NCI-H226 (cell line): ENCODE results near the gene CRCP.
"Not testable (repeated sequence)": the region's sequence is repeated elsewhere in the genome, so short reads cannot be mapped to it uniquely, and the experiment has no call there.

ENCODE experiments used
- DNase-seq: peaks from one replicate; pipeline ENCODE4 v3.0.0-alpha.2; 2015

The CRCP gene

DNA sequence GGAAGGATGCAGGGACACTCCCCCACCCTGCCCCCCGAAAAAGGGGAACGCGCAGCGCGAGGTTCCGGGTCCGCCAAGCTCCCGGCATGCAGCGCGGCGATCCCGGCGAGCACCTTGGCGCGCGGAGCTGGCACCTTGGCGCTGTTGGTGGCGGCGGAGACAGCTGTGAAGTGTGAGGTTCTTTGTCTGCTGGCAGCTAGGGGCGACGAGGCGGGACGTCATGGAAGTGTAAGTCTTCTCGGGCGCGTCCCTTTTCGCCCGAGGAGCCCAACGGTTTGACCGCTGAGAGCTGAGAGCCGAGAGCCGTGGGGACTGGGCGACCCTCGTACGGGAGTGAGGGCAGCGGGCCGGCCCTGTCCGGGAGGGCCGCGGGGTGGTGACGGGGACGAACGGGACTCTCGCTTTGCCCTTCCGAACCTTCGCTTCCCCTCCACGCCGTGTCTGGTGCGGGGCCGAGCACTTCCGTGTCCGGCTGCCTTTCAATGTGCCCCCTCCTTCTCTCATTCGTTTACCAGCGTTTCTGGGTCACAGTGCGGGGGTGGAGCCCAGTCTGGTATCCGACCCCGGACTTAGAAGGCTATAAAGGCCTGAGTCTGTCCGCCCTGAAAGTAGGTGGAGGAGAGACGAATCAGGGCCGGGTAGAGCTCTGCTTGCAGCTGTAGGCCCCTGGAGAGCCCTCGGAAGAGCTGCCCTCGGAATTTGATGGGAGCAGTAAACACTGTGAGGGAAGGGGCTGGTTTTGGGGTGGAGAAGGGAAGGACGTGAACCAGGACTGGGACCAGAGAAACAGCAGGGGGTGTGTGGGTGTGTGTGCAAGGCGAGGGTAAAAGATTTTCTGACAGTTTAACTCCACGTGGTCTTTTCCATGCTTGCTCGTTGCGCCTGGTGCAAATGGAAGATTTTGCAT lies at the start of gene CRCP:
TSS of gene CRCP (plus strand) at position 105 of the 907 bp plus-strand sequence. CDS start at position 221, 116 bp downstream.
- DNase-seq, result peak; percentile 90

DNA sequence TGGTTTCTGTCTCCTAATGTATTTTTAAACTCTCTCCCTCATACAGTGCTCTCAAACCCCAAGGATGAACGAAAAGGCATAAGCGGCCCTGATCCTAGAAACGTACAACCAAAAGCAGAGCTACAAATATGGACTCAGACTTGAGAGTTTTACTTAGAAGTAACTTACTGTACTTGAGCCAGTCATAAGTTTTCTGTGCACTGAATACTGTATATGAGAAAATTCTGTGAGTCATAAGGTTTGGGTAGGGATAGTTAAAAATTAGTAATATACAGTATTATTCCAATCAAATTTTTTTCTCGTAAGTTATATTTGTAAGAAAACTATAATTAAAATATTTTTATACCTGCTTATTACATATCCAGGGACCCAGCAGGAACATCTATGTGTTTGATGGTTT lies 44.9 kb upstream of the CRCP start:
- DNase-seq, result no peak

DNA sequence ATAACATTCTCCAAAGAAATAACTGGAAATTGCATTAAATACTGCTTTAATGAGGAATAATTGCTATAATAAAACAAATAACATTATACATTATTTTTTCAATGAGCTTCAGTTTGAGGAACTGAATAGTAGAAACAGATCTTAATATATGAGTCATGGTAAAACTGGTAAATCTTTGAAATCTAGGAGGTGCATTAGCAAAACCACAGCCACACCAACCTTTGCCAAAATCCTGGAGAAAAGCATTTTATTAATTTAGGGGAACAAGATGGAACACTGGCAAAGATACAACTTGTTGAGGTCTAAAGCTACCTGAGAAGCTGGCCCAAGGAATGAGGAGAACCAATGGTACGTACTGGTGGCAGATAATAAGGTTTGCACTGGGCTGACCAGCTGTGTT lies 44.4 kb upstream of the CRCP start:
- DNase-seq, result no peak

DNA sequence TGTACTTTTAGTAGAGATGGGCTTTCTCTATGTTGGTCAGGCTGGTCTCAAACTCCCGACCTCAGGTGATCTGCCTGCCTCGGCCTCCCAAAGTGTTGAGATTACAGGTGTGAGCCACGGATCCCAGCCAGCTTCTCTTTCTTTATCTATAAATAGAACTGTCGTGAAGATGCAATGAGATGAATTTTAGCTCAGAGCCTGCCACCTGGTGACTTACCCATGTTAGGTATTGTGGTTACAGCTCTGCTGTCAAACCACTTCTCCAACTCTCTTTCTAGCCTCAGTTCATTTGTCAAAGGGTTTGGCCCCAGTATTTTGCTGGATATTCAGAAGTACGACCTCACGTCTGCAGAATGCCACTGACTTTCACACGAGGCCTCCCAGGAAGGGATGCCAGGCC lies 42.4 kb upstream of the CRCP start:
- not testable (repeated sequence) for DNase-seq

DNA sequence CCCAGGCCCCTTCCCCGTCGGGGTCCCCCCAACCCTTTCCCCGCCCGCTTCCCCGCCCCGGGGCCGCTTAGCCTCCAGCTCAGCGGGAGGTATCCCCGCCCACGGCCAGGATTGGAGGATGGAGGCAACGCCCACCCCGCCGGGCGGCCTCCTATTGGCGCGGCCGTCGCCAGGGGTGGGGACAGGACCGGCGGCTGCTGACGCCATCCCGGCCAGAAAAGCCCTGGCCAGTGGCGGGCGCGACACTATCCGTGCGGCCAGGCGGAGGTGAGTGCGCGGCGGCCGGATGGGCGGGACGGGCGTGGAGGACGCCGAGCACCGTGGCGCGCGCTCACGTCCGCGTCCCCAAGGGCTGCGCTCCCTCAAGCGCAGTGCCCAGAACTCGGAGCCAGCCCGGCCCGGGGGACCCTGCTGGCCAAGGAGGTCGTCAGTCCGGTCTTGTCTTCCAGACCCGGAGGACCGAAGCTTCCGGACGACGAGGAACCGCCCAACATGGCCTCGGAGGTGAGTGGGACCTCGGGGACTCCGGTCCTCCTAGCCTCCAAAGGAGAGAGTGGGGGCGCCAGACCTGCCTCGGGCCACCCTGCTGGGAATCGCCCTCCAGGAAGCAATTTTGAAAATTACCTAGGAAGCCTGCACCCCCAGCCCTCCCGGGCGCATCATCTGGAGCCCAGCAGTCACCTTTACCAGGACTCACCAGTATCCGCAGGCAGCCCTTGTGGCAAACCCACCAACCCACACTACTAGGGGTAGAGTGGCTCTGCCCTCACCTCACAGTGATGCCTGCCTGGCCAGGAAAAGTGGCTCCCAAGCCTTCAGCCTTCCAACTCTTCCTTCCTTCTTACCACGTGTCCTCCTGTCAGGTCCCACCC lies 38.8 kb upstream of the CRCP start, which contains the start of gene ASL:
TSS of gene ASL (plus strand) at position 230 of the 872 bp plus-strand sequence. CDS start at position 493, 263 bp downstream.
- DNase-seq, result peak; percentile 88

DNA sequence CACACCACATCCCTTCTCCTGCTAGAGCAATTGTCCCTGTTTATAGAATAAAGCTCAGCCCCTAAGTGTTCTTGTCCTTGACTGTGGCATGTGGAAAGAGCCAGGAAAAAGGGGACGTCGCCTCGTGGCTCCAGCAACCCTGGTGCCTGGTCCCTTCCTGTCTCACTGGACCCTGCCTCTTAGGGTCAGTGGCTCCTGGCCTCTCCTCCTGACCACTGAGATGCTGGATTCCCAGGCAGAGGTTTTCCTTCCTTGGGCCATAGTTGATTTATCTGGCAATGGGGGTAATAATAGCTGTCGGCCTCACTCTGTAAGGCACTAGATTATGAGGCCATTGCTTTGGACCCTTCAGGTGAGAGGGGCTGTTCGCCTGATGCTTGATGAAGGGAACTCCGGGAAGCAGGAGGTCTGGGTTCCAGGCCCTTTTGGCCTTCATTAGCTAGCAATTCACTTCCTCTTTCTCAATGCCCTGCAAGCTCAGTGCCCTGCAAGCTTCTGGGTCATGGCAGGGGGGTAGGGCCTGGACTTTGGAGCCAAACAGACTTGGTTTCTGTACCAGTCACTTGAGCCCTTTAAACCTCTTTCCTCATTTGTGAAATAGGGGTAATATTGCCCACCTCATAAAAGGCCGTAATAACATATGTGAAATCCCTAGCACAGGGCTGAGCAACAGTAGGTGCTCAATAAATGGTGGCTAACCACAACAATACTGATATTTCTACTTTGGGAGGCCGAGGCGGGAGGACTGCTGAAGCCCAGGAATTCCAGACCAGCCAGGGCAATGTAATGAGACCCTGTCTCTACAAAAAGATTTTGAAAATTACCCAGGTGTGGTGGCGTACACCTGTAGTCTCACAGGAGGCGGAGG lies 38.0 kb upstream of the CRCP start:
- no peak for DNase-seq

DNA sequence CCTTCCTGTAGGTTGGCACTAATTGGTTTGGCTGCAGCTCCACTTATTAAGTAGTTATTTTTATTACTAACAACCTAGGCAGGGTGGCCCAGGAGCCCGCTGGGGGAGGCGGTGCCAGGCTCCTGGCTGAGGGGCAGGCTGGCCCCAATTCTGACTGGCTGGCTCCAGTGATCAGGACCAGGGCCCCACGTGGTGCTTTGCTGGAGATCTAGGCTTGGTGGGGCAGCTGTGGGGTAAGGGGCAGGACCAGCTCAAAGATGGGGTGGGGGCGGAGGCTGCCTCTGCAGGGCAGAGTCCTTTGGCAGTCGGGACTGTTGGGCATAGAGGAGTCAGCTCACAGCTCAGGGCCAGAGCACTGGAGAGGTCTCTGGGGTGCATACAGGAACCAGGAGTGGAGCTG lies 36.6 kb upstream of the CRCP start:
- DNase-seq, result no peak

DNA sequence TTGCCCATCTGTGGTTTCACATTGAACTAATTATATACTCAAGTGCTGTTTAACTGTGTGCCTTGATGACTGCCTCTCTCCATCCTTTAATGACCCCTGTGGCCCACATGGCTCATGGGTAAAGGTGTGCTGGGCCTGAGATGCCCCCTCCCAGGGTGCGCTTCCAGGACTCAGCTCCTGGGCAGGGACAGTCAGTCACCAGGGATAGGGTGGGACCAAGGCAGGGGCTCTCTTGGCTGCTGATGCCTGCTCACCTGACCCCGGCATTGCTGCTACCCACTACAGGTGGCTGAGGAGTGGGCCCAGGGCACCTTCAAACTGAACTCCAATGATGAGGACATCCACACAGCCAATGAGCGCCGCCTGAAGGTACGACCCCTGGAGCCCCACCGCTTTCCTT lies 32.6 kb upstream of the CRCP start:
- no peak for DNase-seq

DNA sequence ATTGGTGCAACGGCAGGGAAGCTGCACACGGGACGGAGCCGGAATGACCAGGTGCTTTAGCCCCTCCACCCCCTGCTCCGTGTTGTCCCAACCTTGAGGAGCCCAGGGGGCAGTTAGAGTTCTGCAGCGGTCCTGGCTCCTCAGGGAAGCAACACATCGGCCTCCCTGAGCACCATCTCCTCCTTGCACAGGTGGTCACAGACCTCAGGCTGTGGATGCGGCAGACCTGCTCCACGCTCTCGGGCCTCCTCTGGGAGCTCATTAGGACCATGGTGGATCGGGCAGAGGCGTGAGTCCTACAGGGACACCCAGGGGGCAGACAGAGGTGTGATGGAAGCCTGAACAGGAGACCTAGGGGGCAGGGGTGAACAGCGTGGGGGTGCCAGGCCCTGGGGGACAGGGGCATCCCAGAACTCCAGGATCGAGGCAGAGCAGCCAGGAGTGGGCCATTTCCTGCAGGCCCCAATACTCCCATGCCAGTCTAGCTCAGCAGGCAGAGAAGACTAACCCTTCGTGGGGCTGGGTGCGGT lies 31.7 kb upstream of the CRCP start:
- no peak for DNase-seq

DNA sequence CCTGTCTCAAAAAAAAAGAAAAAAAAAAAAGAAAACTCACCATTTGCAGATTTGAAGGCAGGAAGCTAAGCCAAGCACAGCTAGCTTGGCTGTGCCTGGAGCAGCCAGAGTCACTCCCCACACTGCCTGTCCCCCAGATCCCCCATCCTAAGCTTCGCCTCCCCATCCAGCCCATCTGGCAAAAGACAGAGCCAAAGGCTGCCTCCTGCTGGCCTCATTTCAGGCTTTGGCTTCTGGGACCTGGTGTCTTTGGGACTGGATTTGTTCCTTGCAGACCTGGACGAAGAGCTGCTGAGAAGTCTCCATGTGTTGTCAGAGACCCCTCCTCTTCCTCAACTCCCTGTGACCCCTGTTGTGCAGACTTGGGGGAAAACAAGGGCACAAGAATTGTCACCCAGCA lies 31.0 kb upstream of the CRCP start:
- no peak for DNase-seq

DNA sequence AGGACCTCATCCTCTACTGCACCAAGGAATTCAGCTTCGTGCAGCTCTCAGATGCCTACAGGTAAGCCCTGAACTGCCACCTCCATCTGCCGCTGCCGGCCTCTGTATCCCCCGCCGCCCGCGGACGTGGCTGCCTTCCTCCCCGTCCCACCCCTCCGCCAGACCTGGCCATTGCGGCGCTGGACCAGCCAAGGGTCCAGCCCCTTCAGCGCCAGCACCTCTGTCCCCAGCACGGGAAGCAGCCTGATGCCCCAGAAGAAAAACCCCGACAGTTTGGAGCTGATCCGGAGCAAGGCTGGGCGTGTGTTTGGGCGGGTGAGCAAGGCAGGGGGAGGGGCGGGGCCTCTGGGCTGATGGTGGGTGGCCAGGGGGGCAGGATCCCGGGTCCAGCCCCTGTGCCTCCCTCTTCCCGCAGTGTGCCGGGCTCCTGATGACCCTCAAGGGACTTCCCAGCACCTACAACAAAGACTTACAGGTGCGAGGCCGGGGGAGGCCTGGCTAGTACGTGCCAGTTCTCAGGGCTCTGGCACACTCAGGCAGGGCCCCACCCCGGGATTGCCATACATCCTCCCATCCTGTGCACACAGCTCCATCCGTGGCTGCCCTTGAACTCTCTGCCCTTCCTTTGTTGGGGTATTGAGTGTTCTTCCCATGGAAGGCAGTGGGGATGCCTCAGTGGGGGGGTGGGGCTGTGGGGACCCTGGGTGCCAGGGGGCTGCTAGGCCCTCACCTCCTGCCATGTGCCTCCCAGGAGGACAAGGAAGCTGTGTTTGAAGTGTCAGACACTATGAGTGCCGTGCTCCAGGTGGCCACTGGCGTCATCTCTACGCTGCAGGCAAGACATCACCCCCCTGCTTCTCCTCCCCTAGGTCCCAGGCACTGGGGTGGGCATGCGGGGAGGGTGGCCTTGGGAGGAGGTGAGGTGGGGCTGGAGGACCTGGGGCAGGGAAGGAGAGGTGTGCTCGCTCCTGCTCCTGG lies 25.5 kb upstream of the CRCP start:
- DNase-seq, result no peak

DNA sequence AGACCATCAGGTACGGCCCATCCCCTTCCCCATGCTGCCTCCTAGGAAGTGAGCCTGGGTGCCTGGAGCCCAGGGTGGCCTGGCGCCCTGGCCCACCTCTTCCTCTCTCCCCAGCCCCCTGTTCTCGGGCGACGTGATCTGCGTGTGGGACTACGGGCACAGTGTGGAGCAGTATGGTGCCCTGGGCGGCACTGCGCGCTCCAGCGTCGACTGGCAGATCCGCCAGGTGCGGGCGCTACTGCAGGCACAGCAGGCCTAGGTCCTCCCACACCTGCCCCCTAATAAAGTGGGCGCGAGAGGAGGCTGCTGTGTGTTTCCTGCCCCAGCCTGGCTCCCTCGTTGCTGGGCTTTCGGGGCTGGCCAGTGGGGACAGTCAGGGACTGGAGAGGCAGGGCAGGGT lies 22.0 kb upstream of the CRCP start:
- DNase-seq, result no peak

DNA sequence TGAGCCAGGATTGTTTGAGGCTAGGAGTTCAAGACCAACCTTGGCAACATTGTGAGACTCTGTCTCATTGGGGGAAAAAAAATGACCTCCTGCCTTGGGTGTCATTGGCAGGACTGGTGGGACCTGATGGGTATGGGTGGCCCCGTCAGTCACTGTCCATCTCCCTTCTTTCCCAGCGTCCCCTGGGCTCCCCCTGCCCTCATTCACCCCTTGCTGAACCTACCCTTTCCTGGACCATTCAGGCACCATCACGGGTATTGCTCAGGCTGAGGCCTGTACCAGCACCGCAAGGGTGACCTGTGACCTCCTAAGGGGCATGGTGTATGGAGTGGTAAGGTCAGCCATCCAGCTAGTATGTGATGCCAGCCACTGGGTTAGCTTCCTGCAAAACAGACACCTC lies 19.6 kb upstream of the CRCP start:
- DNase-seq, result no peak

DNA sequence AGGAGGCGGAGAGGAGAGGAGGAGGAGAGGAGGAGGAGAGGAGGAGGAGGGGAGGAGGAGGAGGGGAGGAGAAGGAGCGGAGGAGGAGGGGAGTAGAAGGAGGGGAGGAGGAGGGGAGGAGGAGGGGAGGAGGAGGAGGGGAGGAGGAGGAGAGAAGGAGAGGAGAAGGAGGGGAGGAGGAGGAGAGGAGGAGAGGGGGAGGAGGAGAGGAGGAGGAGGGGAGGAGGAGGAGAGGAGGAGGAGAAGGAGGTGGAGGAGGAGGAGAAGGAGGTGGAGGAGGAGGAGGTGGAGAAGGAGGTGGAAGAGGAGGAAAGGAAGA lies 15.5 kb upstream of the CRCP start:
- no peak for DNase-seq

DNA sequence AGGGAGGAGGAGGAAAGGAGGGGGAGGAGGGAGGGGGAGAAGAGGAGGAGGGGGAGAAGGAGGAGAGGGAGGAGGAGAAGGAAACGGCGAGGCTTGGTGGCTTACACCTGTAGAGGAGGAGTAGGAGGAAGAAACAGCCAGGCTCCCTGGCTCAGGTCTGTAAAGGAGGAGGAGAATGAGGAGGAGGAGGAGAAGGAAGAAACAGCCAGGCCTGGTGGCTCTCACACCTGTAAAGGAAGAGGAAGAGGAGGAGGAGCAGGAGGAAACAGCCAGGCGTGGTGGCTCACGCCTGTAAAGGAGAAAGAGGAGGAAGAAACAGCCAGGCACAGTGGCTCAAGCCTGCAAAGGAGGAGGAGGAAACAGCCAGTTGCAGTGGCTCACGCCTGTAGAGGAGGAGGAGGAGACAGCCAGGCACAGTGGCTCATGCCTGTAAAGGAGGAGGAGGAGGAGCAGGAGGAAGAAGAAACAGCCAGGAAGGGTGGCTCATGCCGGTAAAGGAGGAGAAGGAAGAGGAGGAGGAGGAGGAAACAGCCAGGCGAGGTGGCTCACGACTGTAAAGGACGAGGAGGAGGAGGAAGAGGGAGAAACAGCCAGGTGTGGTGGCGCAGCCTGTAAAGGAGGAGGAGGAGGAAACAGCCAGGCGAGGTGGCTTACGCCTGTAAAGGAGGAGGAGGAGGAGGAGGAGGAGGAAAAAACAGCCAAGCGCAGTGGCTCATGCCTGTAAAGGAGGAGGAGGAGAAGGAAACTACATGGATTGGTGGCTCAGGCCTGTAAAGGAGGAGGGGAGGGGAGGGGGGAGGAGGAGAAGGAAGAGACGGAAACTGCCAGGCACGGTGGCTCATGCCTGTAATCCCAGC lies 14.9 kb upstream of the CRCP start:
- DNase-seq, result peak; percentile 92

DNA sequence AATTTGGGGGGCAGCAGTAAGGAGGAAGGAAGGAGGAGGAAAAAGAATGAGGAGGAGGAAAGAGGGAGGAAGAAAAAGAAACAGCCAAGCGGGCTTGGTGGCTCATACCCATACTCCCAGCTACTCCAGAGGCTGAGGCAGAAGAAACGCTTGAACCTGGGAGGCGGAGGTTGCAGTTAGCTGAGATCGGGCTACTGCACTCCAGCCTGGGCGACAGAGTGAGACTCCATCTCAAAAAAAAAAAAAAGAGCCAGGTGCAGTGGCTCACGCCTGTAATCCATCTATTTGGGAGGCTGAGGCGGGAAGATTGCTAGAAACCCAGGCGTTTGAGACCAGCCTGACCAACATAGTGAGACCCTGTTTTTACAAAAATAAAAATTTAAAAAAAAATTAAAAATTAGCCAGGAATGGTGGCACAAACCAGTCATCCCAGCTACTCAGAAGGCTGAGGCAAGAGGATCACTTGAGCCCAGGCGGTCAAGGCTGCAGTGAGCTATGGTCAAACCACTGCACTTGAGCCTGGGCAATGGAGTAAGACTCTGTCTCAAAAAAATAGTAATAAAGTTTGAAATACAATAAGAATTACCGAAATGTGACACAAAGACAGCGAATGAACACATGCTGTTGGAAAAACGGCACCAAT lies 14.1 kb upstream of the CRCP start:
- DNase-seq, result no peak

DNA sequence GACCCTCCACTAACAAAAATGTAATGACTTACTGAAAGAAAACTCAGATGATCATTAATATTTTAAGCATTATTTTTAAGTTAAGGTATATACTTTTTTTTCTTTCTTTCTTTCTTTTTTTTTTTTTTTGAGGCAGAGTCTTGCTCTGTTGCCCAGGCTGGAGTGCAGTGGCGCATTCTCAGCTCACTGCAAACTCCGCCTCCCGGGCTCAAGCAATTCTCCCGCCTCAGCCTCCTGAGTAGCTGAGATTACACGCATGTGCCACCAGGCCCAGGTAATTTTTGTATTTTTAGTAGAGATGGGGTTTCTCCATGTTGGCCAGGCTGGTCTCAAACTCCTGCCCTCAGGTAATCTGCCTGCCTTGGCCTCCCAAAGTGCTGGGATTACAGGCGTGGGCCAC lies 12.5 kb upstream of the CRCP start:
- DNase-seq, result not testable (repeated sequence)

DNA sequence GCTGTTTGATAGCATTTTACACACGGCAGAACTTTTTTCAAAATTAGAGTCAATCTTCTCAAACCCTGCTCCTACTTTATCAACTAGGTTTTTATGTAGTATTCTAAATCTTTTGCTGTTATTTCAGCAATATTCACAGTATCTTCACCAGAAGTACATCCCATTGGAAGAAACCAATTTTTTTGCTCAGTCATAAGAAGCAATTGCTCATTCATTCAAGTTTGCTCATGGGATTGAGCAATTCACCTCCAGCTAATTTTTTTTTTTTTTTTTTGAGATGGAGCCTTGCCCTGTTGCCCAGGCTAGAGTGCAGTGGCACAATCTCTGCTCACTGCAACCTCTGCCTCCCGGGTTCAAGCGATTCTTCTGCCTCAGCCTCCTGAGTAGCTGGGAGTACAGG lies 10.7 kb upstream of the CRCP start:
- not testable (repeated sequence) for DNase-seq

DNA sequence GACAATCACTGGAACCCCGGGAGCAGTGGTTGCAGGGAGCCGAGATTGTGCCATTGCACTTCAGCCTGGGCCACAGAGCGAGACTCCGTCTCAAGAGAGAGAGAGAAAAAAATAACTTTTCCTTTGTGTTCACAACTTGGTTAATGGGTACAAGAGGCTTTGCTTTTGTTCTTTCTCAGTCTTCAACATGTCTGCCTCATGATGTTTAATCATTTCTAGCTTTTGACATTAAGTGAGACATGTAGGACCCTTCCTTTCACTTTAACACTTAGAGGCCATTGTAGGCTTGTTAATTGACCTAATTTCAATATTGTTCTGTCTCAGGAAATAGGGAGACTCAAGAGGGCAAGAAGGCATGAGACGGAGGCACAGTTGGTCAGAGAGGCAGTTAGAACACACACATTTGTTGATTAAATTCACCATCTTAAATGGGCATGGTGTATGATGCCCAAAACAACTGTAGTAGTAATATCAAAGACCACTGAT lies 9.3 kb upstream of the CRCP start:
- DNase-seq, result no peak

DNA sequence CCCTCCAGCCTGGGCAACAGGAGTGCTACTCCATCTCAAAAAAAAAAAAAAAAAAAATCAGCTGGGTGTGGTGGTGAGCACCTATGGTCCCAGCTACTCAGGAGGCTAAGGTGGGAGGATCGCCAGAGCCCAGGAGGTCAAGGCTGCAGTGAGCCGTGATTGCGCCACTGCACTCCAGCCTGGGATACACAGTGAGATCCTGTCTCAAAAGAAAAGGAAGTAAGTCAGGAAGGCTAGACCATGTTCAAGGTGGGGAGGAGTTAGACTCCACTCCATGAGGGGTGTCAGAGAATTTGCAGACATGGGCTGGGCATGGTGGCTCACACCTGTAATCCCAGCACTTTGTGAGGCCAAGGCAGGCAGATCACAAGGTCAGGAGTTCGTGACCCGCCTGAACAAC lies 6.2 kb upstream of the CRCP start:
- peak; percentile 27 for DNase-seq
